HCEC 1CT (cell line): ENCODE results near the gene ADGRV1.
"Not testable (repeated sequence)": the region's sequence is repeated elsewhere in the genome, so short reads cannot be mapped to it uniquely, and the experiment has no call there.

Source experiments
- DNase-seq: peaks from one replicate; pipeline ENCODE4 v3.0.0-alpha.2; 2017

ADGRV1 gene

GRCh38 chr5:90949469-90950358, 391.1 kb downstream of the ADGRV1 start:
- DNase-seq: no peak

GRCh38 chr5:90955001-90955635, 396.5 kb downstream of the ADGRV1 start:
- DNase-seq: no peak

DNA sequence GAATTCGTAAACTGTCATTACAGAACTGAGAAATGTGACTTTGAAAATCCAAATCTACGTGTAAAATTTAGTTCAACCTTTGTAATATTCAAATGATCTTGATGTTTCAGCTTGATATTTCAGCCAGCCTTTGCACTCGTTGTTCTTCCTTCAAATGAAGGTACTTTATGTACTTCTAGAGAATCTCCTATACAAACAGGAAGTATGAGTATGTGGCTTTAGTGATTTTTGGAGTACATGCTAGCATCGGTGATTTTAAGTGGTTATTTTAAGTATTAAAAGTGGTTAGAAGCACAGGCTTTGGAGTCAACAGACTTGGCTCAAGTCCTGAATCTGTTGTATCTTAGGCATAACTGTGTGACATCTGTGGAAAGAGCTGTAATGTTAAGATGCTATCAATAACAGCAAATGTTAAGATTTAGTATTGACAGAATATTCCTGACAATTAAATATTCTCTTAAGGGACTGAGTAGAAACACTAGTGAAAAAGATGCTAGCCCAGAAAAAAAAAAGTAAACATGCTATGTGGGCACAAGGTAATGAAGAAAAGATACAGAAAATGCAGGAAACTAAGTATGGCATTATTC, 398.0 kb downstream of the ADGRV1 start:
- DNase-seq: peak; percentile 30

DNA sequence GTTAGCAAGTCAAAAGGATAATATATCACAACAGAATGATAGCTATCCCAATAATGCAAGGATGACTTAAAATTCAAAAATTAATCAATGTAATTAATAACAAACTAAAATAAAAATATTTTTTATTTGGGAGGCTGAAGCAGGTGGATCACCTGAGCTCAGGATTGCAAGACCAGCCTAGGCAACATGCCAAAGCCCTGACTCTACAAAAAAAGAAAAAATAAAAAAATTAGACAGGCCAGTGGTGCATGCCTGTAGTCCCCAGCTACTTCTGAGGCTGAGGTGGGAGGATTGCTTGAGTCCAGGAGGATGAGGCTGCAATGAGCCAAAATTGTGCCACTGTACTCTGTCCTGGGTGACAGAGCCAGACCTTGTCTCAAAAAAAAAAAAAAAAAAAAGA, 399.3 kb downstream of the ADGRV1 start:
- no peak for DNase-seq

GRCh38 chr5:90959262-90959661, 400.7 kb downstream of the ADGRV1 start:
- no peak for DNase-seq

GRCh38 chr5:90962481-90962880, 403.9 kb downstream of the ADGRV1 start:
- no peak for DNase-seq

DNA sequence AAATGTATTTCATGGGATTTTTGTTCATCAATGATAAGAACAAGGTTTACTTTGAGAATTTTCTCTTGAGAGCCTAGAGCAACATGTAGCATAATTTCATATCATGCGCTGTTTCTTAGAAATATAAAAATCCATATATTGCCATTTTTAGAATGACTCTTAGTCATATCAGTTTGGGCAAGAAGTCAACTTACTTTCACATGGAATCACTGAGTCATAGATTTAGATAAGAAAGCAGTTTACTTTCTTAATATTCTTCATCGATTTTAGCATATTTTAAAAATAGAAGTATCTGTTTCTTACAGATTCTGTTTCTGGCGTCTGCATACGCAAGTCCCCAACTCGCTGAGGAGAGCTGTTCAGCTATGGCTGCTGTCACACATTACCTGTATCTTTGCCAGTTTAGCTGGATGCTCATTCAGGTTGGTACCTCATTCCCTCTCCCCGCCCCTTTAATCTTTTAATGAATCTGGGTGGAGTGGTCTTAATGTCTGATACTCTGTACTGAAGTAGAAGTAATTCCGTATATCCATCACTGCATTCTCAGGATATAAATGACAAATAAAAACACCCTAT, 406.6 kb downstream of the ADGRV1 start:
- DNase-seq: no peak

DNA sequence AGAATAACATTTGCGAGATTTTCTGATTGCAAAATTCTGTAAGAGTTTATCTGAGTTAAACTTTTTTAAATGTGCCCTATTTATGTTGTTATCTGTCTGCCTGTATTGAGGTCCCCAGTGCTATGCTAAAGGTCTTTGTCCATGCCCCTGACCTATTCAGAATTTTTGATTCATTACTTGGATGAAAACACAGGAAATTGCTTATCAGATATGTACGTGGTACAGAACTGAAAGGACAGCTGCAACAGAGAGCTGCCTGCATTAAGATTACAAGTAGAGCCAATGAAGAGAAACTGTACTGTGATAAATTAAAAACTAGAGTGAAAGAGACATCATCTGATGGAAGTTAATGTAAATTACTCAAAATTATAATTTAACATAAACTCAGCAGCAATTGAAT, 408.8 kb downstream of the ADGRV1 start:
- no peak for DNase-seq

- no peak for DNase-seq
Observed at GRCh38 chr5:90967851-90968250, 409.3 kb downstream of the ADGRV1 start.

DNA sequence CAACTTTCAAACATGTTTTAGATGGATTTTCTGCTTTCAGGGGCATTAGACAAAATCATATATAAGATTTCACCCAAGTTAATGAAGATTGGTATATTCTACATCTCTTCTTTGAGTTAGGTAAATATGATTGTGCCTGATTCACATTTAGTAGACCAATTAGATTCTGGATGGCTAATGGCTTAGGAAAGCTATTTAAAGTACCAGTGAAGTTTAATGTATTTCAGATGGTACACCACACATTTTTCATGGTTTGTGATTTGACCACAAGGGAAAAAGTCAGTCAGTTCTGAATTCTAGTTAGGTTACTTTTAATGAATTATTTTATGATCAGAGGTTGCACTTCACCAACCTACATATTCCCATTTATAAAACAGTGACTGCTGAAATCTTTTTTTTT, 409.7 kb downstream of the ADGRV1 start:
- no peak for DNase-seq

- DNase-seq: not testable (repeated sequence)
Observed at GRCh38 chr5:90969945-90970344, 411.3 kb downstream of the ADGRV1 start.

DNA sequence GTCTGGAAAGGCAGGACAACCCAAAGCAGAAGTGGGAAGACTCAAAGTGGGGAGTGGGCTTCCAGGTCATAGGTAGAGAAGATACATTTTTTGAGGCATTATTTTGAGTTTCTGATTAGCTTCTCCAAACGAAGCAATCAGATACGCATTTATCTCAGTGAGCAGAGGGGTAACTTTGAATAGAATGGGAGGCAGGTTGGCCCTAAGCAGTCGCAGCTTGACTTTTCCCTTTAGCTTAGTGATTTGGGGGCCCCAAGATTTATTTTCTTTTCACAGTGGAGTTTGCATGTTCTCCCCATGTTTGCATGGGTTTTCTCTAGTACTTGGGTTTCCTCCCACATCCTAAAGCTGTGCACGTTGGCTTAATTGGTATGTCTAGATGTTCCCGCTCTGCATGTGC, 422.6 kb downstream of the ADGRV1 start:
- DNase-seq: no peak

DNA sequence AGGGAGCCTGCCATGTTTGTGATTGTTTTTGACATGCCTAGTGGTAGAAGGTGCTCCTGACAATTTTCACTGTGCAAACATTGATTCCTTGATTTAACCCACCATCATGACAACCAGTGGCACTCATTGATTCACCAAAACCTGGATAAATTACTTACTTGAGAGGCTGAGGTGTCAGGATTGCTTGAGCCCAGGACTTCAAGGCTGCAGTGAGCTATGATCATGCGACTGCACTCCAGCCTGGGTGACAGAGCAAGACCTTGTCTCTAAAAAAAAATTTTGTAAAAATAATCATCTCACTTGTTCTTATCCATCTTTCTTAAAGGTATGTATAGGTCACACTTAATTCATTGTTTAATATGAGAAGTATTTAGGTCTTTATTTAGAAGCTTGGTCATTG, 423.2 kb downstream of the ADGRV1 start:
- DNase-seq: no peak

- DNase-seq: peak; percentile 4
Observed at GRCh38 chr5:90982576-90982975, 424.0 kb downstream of the ADGRV1 start.

DNA sequence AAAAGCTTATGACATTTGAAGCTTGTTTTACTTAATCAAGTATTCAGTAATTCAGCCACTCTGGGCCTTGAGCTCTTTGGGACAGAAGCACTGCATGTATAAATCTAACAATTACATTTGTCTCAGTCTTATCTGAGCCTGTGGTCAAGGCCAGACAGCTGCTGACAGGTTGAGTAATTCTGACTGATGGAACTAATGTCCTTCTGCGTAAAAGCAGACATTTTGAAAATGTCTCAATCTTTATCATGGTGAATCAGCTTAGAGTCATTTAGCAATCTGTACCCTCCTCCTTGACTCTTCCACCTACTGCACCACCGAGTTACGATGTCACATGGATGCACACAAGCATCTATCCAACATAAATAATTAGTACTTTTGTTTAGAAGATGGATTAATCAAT, 424.6 kb downstream of the ADGRV1 start:
- DNase-seq: peak; percentile 85

GRCh38 chr5:90983711-90984124, 425.1 kb downstream of the ADGRV1 start:
- DNase-seq: peak; percentile 9

DNA sequence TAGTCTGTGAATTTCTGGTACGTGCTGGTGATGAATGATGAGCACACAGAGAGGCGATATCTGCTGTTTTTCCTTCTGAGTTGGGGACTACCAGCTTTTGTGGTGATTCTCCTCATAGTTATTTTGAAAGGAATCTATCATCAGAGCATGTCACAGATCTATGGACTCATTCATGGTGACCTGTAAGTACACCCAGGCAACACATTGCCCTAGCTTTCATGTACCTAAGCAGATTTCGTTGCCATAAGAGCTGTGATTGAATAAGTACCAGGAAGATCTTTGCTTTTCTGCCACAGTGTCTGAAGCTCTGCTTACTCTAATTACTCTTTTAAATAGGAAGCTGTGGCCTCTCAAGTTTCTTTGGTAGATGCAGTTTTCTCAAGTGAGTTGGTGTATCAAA, 426.7 kb downstream of the ADGRV1 start:
- DNase-seq: no peak

DNA sequence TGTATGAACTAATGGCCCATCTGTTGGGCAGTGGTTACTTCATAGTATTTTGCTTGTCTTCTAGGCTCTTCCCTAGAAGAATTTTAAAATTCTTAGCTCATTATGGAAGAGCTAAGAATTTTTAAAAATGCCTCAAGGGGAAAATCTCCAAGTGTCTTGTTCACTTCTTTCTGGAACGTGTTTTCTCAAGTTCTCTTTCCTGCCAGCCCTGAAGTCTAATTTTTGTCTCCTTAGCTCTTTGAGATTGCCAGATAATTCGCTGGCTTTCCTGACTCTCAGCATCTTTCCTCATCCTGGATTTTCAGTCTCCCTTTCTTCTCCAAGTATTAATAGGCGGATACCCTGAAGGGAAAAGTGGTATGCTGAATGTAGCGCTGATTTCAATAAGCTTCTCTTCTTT, 429.1 kb downstream of the ADGRV1 start:
- DNase-seq: no peak

DNA sequence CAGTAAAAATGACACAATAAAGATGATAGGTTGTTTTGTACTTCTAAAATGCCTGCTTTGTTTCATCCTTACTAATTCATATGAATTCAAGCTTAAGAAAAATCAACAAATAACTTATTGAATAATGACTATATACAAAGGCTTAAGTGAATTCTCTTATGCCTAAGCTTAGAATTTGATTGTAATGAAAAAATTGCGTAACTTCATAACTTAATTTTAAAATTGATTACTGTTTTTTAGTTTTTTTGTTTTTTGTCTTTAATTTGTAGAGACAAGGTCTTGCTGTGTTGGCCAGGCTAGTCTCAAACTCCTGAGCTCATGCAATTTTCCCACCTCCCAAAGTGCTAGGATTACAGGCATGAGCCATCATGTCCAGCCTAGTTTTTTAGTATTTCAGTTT, 432.6 kb downstream of the ADGRV1 start:
- DNase-seq: no peak

GRCh38 chr5:90994796-90995195, 436.2 kb downstream of the ADGRV1 start:
- DNase-seq: no peak

DNA sequence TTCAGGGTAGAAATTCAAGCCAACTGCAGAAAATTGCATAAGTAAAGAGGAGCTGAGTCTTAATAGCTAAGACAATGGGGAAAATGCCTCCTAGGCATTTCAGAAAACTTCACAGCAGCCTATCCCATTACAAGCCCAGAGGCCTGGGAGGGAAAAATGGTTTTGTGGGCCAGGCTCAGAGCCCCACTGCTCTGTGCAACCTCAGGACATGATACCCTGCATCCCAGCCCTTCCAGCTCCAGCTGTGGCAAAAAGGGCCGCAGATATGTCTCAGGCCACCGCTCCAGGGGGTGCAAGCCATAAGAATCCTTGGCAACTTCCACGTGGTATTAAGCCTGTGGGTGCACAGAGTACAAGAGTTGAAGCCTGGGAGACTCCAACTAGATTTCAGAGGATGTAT, 437.5 kb downstream of the ADGRV1 start:
- no peak for DNase-seq

DNA sequence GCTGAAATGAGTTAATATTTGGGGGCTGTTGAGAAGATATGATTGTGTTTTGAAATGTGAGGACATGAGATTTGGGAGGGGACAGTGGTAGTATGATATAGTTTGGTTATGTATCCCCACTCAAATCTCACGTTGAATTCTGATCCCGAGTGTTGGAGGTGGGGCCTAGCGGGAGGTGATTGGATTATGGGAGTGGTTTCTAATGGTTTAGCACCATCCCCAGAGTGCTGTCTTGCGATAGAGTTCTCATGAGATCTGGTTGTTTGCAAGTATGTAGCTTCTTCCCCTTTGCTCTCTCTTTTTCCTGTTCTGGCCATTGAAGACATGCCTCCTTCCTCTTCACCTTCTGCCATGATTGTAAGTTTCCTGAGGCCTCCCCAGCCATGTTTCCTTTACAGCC, 438.5 kb downstream of the ADGRV1 start:
- DNase-seq: no peak

DNA sequence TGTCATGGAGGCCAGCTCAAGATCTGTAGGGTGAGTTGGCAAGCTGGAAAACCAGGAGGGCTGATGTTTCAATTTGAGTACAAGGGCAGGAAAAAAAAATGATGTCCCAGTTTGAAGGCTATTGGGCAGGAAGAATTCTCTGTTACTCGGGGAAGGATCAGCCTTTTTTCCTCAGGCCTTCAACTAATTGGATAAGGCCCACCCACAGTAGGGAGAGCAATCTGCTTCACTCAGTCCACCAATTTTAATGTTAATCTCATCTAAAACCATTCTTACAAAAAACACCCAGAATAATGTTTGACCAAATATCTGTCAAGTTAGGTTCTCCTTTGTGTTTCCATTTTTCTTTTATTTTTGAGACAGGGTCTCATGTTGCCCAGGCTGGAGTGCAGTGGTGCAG, 442.1 kb downstream of the ADGRV1 start:
- DNase-seq: no peak

DNA sequence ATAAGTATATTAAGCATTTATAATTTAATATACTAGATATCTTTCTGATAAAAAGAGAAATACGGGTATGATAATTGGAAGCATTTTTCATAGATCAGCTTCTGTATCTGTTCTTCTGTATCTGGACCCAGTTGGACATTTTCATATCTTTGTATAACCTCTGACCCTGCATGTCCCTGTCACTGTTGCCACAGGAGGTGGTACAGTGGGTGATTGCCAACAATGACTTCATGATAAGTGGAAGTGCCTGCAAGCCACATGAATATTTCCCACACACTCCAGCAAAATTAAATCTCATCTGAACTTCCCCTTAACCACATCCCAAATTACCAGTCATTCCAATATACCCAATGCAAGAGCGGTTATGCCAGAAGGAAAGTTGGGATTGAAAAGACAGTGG, 448.1 kb downstream of the ADGRV1 start:
- DNase-seq: no peak
